ENCODE data around the gene RNASEH2C. TPM values are rescaled to one million over a fixed set of nuclear protein-coding genes. Genes with fewer than 3 reads are reported as not detected.

RNASEH2C gene
- total RNA-seq, 4 donors from 2014 or later, result 70.2 to 231 (median 111) TPM

DNA sequence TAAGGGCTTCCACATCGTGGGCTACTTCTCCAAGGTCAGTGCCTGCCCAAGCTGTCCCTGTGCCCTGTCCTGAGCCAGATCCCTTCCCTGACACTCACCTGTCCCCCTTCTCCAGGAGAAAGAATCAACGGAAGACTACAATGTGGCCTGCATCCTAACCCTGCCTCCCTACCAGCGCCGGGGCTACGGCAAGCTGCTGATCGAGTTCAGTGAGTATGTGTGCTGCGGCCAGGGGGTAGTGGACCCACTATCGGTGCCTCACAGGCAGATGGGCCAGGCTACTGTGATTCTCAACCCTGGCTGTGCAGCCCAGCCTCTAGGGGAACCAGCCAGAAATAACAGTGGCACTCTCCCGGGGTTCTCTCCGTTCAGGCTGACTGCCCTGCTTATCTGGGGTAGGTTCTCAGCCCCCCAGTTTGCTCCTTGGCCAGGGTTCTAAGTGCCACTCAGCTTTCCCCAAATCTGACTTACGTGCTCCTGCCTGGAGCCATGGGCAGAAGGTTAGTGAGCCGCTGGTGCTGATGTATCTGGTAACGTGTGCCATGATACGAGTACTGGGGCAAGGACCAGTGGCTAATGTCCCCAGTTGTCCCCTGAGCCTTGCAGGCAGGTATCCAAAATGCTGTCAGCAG lies 3.7 kb downstream of the RNASEH2C start:
- H3K4me3 ChIP-seq, result no peak overlapping the region
- H3K9me3 ChIP-seq, result no peaks in the 10 kb centered on the region
- peaks cover 19 to 32% (median 24%) of the 10 kb centered on the region in 4 donors for H3K4me1 ChIP-seq
- H3K27ac ChIP-seq, result no peak overlapping the region
- intact Hi-C loops (cut with DNase I; ENCODE audit: low total_unique reads), result no loop called here
- no peak for TF ChIP-seq CTCF (IDR thresholded peaks at IDR 0.05)
- TF ChIP-seq POLR2AphosphoS5 (IDR thresholded peaks at IDR 0.05), result no peak
- no peak for TF ChIP-seq EP300 (IDR thresholded peaks at IDR 0.05; ENCODE audit: low read depth)
- TF ChIP-seq POLR2A (IDR thresholded peaks at IDR 0.05), result no peak
- whole genome bisulfite sequencing, 2 donors (ENCODE audit: low coverage in 1 of 2), result 90% methylated on average over 14 of the region's 14 CpGs; no CpG with 5 or more reads in 1 of the 2 donors
- DNase-seq, result no peak
- no peaks in the 10 kb centered on the region for H3K27me3 ChIP-seq
- in situ Hi-C loops (cut with MboI; ENCODE audit: low pct_ligation_motif_present in 1 of 4, low pct_unique_long_range_greater_than_20kb in 1 of 4, low sequenced_read_pairs in 3 of 4), result loop anchor here (10.0 to 25.0 kb wide), 4 partner anchors 58 to 270 kb away; no protein-coding TSS in a partner anchor
- peaks cover 0 to 55% (median 16%) of the 10 kb centered on the region in 4 donors for H3K36me3 ChIP-seq

- no peaks in the 10 kb centered on the region for H3K9me3 ChIP-seq
- in situ Hi-C loops (cut with MboI; ENCODE audit: low pct_ligation_motif_present in 1 of 4, low pct_unique_long_range_greater_than_20kb in 1 of 4, low sequenced_read_pairs in 3 of 4), result loop anchor here (10.0 to 25.0 kb wide), 4 partner anchors 58 to 271 kb away; no protein-coding TSS in a partner anchor
- DNase-seq, result no peak
- no peaks in the 10 kb centered on the region for H3K27me3 ChIP-seq
- 83 to 93% methylated on average over 2 to 6 of the region's 7 CpGs for WGBS, 2 donors (ENCODE audit: low coverage in 1 of 2)
- H3K27ac ChIP-seq, result no peak overlapping the region
- no peak overlapping the region for H3K4me3 ChIP-seq
- peaks cover 0 to 55% (median 16%) of the 10 kb centered on the region in 4 donors for H3K36me3 ChIP-seq
- H3K4me1 ChIP-seq, result peaks cover 19 to 35% (median 25%) of the 10 kb centered on the region in 4 donors
- intact Hi-C loops (cut with DNase I; ENCODE audit: low total_unique reads), result no loop called here
- TF ChIP-seq POLR2A (IDR thresholded peaks at IDR 0.05) (no peak), CTCF (IDR thresholded peaks at IDR 0.05) (no peak), POLR2AphosphoS5 (IDR thresholded peaks at IDR 0.05) (no peak), EP300 (IDR thresholded peaks at IDR 0.05; ENCODE audit: low read depth) (no peak)
Measured at GRCh38 chr11:65716302-65716701, 4.3 kb downstream of the RNASEH2C start.

- 95 to 100% methylated on average over 2 to 11 of the region's 16 CpGs for WGBS, 2 donors (ENCODE audit: low coverage in 1 of 2)
- Histone ChIP-seq H3K27ac (no peak overlapping the region), H3K36me3 (peaks cover 0 to 55% (median 16%) of the 10 kb centered on the region in 4 donors), H3K27me3 (no peaks in the 10 kb centered on the region), H3K4me1 (peaks cover 19 to 41% (median 24%) of the 10 kb centered on the region in 4 donors), H3K4me3 (no peak overlapping the region), H3K9me3 (no peaks in the 10 kb centered on the region)
- intact Hi-C loops (cut with DNase I; ENCODE audit: low total_unique reads) (loop anchor here (5.0 kb wide), 2 partner anchors 68 to 103 kb away; partner anchors contain the start of gene AP5B1), in situ Hi-C loops (cut with MboI; ENCODE audit: low pct_ligation_motif_present in 1 of 4, low pct_unique_long_range_greater_than_20kb in 1 of 4, low sequenced_read_pairs in 3 of 4) (loop anchor here (10.0 to 25.0 kb wide), 4 partner anchors 60 to 273 kb away; no protein-coding TSS in a partner anchor)
- no peak for TF ChIP-seq POLR2AphosphoS5 (IDR thresholded peaks at IDR 0.05)
- no peak for TF ChIP-seq EP300 (IDR thresholded peaks at IDR 0.05; ENCODE audit: low read depth)
- DNase-seq, result no peak
Measured at GRCh38 chr11:65714433-65714832, 6.2 kb downstream of the RNASEH2C start.

GRCh38 chr11:65713212-65713969 lies 7.2 kb downstream of the RNASEH2C start:
- TF ChIP-seq POLR2AphosphoS5 (IDR thresholded peaks at IDR 0.05) (no peak), CTCF (IDR thresholded peaks at IDR 0.05) (no peak), POLR2A (IDR thresholded peaks at IDR 0.05) (no peak), EP300 (IDR thresholded peaks at IDR 0.05; ENCODE audit: low read depth) (no peak)
- Histone ChIP-seq H3K27ac (peak overlapping the region; percentile 91 to 99 (median 93)), H3K9me3 (no peaks in the 10 kb centered on the region), H3K4me1 (peaks cover 9 to 30% (median 15%) of the 10 kb centered on the region in 4 donors), H3K27me3 (no peaks in the 10 kb centered on the region), H3K36me3 (peaks cover 0 to 47% (median 16%) of the 10 kb centered on the region in 4 donors), H3K4me3 (peak overlapping the region in 1 of 4 donors; percentile 72)
- in situ Hi-C loops (cut with MboI; ENCODE audit: low pct_ligation_motif_present in 1 of 4, low pct_unique_long_range_greater_than_20kb in 1 of 4, low sequenced_read_pairs in 3 of 4), result loop anchor here (10.0 to 25.0 kb wide), 4 partner anchors 61 to 274 kb away; no protein-coding TSS in a partner anchor
- WGBS, 2 donors (ENCODE audit: low coverage in 1 of 2), result 95 to 96% methylated on average over 10 to 24 of the region's 24 CpGs
- DNase-seq, result no peak
- intact Hi-C loops (cut with DNase I; ENCODE audit: low total_unique reads), result loop anchor here (5.0 kb wide), 2 partner anchors 69 to 104 kb away; partner anchors contain the start of gene AP5B1
